ENCODE results near the gene GNG3. TPM values are rescaled to one million over a fixed set of nuclear protein-coding genes. Genes with fewer than 3 reads are reported as not detected.
"Not testable (repeated sequence)": the region's sequence is repeated elsewhere in the genome, so short reads cannot be mapped to it uniquely, and the experiment has no call there.

Gene GNG3
- total RNA-seq, 4 donors from 2014 or later: not detected

DNA sequence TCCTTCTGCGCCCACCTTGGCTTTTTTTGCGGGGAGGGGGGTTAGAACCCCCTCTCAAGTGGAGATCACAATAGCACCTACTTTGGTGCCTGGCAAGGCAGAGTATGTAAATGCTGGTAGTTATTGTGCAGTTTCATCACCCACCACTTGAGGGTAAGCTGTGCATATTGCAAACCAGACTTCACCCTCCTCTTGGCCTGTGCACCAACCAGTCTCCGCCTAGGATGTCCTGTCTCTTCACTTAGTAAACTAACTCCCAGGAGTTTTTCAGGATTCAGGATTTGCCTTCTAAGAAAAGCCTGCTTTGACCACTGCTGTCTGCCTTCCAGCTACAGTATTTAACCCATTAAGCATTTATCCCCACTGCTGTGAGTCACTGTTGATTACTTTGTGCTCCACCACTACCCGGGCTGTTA lies 26.6 kb upstream of the GNG3 start:
- 27% methylated on average over 4 of the region's 4 CpGs for WGBS, 2 donors
- DNase-seq (ENCODE audit: low spot score in 2 of 2): peak in 1 of 2 donors; percentile 71
- H3K4me3 ChIP-seq (ENCODE audit: low read depth, poor library complexity, severe bottlenecking): no peak overlapping the region
- intact Hi-C loops (cut with DNase I; ENCODE audit: low total_unique reads): no loop called here
- TF ChIP-seq, protein P1, sequence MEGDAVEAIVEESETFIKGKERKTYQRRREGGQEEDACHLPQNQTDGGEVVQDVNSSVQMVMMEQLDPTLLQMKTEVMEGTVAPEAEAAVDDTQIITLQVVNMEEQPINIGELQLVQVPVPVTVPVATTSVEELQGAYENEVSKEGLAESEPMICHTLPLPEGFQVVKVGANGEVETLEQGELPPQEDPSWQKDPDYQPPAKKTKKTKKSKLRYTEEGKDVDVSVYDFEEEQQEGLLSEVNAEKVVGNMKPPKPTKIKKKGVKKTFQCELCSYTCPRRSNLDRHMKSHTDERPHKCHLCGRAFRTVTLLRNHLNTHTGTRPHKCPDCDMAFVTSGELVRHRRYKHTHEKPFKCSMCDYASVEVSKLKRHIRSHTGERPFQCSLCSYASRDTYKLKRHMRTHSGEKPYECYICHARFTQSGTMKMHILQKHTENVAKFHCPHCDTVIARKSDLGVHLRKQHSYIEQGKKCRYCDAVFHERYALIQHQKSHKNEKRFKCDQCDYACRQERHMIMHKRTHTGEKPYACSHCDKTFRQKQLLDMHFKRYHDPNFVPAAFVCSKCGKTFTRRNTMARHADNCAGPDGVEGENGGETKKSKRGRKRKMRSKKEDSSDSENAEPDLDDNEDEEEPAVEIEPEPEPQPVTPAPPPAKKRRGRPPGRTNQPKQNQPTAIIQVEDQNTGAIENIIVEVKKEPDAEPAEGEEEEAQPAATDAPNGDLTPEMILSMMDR (IDR thresholded peaks at IDR 0.05): no peak
- TF ChIP-seq POLR2A (IDR thresholded peaks at IDR 0.05): no peak

DNA sequence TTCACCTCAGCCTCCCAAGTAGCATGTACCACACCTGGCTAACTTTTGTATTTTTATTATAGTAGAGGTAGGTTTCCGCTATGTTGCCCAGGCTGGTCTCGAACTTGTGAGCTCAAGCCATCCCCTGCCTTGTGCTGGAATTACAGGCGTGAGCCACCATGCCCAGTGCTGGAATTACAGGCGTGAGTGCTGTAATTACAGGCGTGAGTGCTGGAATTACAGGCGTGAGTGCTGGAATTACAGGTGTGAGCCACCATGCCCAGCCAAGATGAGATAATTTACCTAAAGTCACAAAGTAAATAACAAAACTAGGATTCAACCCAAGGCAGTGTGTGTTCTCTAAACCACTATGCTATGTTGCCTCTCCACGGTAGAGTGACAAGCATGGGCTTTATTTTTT lies 25.0 kb upstream of the GNG3 start:
- no peak for DNase-seq (ENCODE audit: low spot score in 2 of 2)
- TF ChIP-seq, protein P1 (IDR thresholded peaks at IDR 0.05): no peak
- TF ChIP-seq POLR2A (IDR thresholded peaks at IDR 0.05): no peak
- 72 to 75% methylated on average over 7 of the region's 7 CpGs for WGBS, 2 donors
- H3K4me3 ChIP-seq (ENCODE audit: low read depth, poor library complexity, severe bottlenecking): no peak overlapping the region
- intact Hi-C loops (cut with DNase I; ENCODE audit: low total_unique reads): no loop called here

DNA sequence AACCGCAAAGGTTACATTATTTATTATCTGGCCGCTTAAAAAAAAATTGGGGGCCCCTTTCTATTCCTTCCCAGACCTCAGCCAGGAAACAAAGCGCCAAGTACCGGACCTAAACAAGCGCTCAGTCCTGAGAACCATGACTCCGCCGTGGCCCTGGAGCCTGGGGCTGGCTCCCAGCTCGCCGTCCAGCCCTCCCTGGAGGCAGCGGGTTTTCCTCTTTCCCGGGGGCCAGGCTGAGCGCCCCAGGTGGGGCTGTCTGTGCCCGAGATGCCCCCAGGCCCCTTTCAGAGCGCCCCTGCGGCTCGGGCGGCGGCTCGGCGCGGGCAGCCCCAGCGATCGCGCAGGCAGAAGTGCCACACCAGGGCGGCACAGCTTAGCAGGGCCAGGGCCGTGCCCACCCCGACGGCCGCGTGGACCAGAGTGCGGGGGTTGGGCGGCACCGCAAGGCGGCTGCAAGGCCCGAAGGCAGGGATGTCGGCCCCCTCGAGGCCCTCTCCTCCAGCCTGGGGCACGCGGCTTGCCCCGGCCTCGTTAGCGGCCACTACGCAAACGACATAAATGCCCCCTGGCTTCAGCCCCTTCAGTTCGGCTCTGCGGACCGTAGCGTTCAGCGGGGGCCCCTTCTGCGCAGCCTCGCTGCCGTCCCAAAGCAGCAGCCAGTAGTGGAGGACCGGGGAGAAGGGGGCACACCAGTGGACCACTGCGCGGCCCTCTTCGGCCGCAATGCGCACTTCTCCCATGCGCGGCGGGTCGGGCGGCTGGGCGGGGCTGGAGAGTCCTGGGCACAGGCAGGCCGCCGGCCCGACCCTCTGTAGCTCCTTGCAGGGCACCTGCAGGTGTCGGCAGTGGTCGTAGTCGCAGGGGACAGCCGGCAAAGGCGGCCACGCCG lies 19.7 kb upstream of the GNG3 start:
- H3K4me3 ChIP-seq (ENCODE audit: low read depth, poor library complexity, severe bottlenecking): no peak overlapping the region
- intact Hi-C loops (cut with DNase I; ENCODE audit: low total_unique reads): no loop called here
- no peak for DNase-seq (ENCODE audit: low spot score in 2 of 2)
- WGBS, 2 donors: 35 to 38% methylated on average over 38 to 59 of the region's 74 CpGs
- TF ChIP-seq, protein P1 (IDR thresholded peaks at IDR 0.05): no peak
- no peak for TF ChIP-seq POLR2A (IDR thresholded peaks at IDR 0.05)

DNA sequence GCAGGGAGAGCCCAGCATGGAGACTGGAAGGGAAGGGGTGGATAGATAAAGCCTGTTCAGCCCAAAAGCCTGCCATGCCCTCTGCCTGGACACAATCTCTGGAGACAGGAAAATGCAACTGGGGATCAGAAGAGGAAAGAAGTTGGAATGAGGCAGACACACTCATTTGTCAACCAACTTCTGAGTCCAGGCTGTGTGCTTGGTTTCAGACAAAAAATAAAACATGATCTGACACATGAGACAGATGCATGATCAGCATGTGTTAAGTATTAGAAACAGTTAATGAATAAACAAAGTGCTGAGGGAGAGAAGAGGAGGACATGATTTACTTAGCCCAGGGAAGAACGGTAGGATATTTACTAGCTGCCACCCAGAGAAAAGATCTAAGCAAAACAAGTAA lies 19.0 kb upstream of the GNG3 start:
- WGBS, 2 donors: 19 to 38% methylated on average over 1 of the region's 1 CpG
- DNase-seq (ENCODE audit: low spot score in 2 of 2): no peak
- TF ChIP-seq POLR2A (IDR thresholded peaks at IDR 0.05): no peak
- TF ChIP-seq, protein P1 (IDR thresholded peaks at IDR 0.05): no peak
- intact Hi-C loops (cut with DNase I; ENCODE audit: low total_unique reads): no loop called here
- no peak overlapping the region for H3K4me3 ChIP-seq (ENCODE audit: low read depth, poor library complexity, severe bottlenecking)

DNA sequence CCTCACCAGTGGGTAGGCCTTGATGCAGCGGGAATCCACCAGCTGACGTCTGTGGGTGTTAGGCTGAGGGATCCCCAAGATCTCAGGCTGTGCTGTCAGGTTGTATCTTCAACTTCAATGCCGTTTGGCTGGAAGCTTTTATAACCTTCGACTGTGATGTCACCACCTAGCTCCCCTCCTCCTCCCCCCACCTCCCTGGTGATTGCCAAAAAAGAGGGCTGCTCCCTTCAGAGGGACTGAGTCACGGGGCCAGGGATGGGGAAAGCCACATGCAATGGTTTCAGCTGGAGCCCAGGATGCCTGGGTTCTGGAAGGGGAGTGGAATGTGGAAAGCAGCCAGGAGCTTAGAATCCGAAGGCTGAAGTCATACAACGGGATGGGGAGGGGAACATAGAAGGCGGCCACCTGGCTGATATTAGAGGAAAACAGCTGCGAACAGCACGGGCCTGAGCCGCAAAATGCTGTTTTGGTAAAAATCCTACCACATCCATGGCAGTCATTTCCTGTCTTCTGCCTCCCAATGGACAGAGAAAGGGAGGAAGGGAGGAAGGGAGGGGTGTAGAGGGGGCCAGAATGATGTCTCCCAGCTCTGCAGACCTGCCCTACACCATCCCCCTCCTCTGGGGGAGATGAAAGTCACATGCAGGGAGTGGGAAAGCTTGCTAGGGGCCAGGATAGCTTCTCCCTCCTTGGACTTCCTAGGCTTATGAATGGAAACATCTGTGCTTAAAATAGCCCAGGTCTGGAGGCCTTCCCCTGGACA lies 17.9 kb upstream of the GNG3 start, which contains the start of gene LRRN4CL:
Gene LRRN4CL (minus strand): TSS at position 110 of the 763 bp plus-strand sequence. CDS start 1,022 bp downstream, outside the sequence.
- no peak within 1 kb of the TSS for H3K4me3 ChIP-seq (ENCODE audit: low read depth, poor library complexity, severe bottlenecking)
- peak; percentile 89 to 97 for DNase-seq (ENCODE audit: low spot score in 2 of 2)
- intact Hi-C loops (cut with DNase I; ENCODE audit: low total_unique reads): loop anchor here (10.0 kb wide), 1 partner anchor 95 kb away; the partner anchor contains the start of gene TUT1
- TF ChIP-seq POLR2A (IDR thresholded peaks at IDR 0.05): no peak
- TF ChIP-seq, protein P1 (IDR thresholded peaks at IDR 0.05): no peak
- 19 to 24% methylated on average over 11 of the region's 11 CpGs for WGBS, 2 donors

DNA sequence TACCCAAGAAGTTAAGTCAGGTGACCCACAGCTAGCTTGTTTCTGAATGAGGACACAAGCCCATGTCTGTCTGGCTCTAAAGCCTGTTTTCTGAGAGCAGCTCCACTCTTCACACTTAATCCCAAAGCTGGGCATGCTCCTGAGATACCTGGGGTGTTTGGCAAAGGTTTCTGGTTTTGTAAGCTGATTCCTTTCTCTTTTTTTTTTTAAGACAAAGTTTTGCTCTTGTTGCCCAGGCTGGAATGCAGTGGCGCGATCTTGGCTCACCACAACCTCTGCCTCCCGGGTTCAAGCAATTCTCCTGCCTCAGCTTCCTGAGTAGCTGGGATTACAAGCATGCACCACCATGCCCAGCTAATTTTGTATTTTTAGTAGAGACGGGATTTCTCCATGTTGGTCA lies 13.9 kb upstream of the GNG3 start:
- not testable (repeated sequence) for H3K4me3 ChIP-seq (ENCODE audit: low read depth, poor library complexity, severe bottlenecking); DNase-seq (ENCODE audit: low spot score in 2 of 2)
- intact Hi-C loops (cut with DNase I; ENCODE audit: low total_unique reads): loop anchor here (10.0 kb wide), 1 partner anchor 99 kb away; the partner anchor contains the start of gene TUT1
- 55 to 62% methylated on average over 4 of the region's 4 CpGs for WGBS, 2 donors

Measured in lower leg skin (tissue), 4 donors.